GM18909 (cell line): ENCODE results near the gene PLA2G2C.

Experiments used
- ATAC-seq: cut with Tn5 transposase; IDR thresholded peaks from one replicate; pipeline ENCODE4 v1.9.1; 2021; ENCODE audit warnings: mild to moderate bottlenecking; ENCODE audit not compliant: unreplicated experiment, poor library complexity

PLA2G2C gene

GRCh38 chr1:20164694-20165202, 21.6 kb downstream of the PLA2G2C start:
- no peak for ATAC-seq

- ATAC-seq: no peak
Observed at GRCh38 chr1:20160034-20160433, 26.3 kb downstream of the PLA2G2C start.

- ATAC-seq: no peak
Observed at GRCh38 chr1:20158358-20159070, 27.8 kb downstream of the PLA2G2C start.

- no peak for ATAC-seq
Observed at GRCh38 chr1:20154301-20154831, 32.0 kb downstream of the PLA2G2C start.

- no peak for ATAC-seq
Observed at GRCh38 chr1:20153000-20153418, 33.3 kb downstream of the PLA2G2C start.

GRCh38 chr1:20152599-20152930, 33.8 kb downstream of the PLA2G2C start:
- no peak for ATAC-seq

- no peak for ATAC-seq
Observed at GRCh38 chr1:20151906-20152598, 34.3 kb downstream of the PLA2G2C start.

GRCh38 chr1:20150969-20151368, 35.3 kb downstream of the PLA2G2C start:
- ATAC-seq: no peak

GRCh38 chr1:20150326-20150705, 36.0 kb downstream of the PLA2G2C start:
- no peak for ATAC-seq

- ATAC-seq: no peak
Observed at GRCh38 chr1:20149601-20150325, 36.6 kb downstream of the PLA2G2C start.

- ATAC-seq: no peak
Observed at GRCh38 chr1:20148571-20149500, 37.5 kb downstream of the PLA2G2C start.

GRCh38 chr1:20147846-20148570, 38.3 kb downstream of the PLA2G2C start:
- ATAC-seq: no peak

- no peak for ATAC-seq
Observed at GRCh38 chr1:20143734-20144565, 42.4 kb downstream of the PLA2G2C start.

GRCh38 chr1:20143318-20143717, 43.0 kb downstream of the PLA2G2C start:
- ATAC-seq: no peak

GRCh38 chr1:20142001-20142710, 44.2 kb downstream of the PLA2G2C start:
- no peak for ATAC-seq

- no peak for ATAC-seq
Observed at GRCh38 chr1:20141466-20141865, 44.9 kb downstream of the PLA2G2C start.

GRCh38 chr1:20141001-20141400, 45.3 kb downstream of the PLA2G2C start:
- no peak for ATAC-seq
